Parathyroid adenoma (tissue), 2 donors: Measurements from ENCODE around the gene PPP1CC.

Experiments used
- H2AFZ ChIP-seq: fragments of 300-600 bp; sonication (generic); one replicate; pipeline ENCODE4 v1.7.0; 2017; ENCODE audit warnings: antibody characterized with exemption, mild to moderate bottlenecking
- H3K27ac ChIP-seq: fragments of 300-600 bp; sonication (generic); one replicate; pipeline ENCODE4 v1.7.0; 2017
- H3K27me3 ChIP-seq: fragments of 300-600 bp; sonication (generic); one replicate; pipeline ENCODE4 v1.7.0; 2017; ENCODE audit warnings: low read length; ENCODE audit not compliant: control insufficient read depth, insufficient read depth
- H3K36me3 ChIP-seq: fragments of 300-600 bp; sonication (generic); one replicate; pipeline ENCODE4 v1.7.0; 2017; ENCODE audit warnings: low read length; ENCODE audit not compliant: control insufficient read depth, insufficient read depth
- H3K4me1 ChIP-seq: fragments of 300-600 bp; sonication (generic); one replicate; pipeline ENCODE4 v1.7.0; 2017; ENCODE audit warnings: control low read depth
- H3K4me2 ChIP-seq: fragments of 300-600 bp; sonication (generic); one replicate; pipeline ENCODE4 v1.7.0; 2017; ENCODE audit warnings: low read length
- H3K4me3 ChIP-seq: fragments of 300-600 bp; sonication (generic); one replicate; pipeline ENCODE4 v1.7.0; 2017; ENCODE audit warnings: low read depth, low read length
- H3K79me2 ChIP-seq: fragments of 300-600 bp; sonication (generic); one replicate; pipeline ENCODE4 v1.7.0; 2017; ENCODE audit warnings: control low read depth
- H3K9ac ChIP-seq: fragments of 300-600 bp; sonication (generic); one replicate; pipeline ENCODE4 v1.7.0; 2017; ENCODE audit warnings: mild to moderate bottlenecking
- H3K9me3 ChIP-seq: fragments of 300-600 bp; sonication (generic); one replicate; pipeline ENCODE4 v1.7.0; 2017; ENCODE audit warnings: low read length; ENCODE audit not compliant: control insufficient read depth
- TF ChIP-seq, protein P1 (sequence below): fragments of 300-600 bp; sonication (generic); IDR thresholded peaks from one replicate; pipeline ENCODE4 v1.7.0; 2017; ENCODE audit warnings: antibody characterized with exemption, mild to moderate bottlenecking
- donor health status: primary hyperparathyroidism.

Gene PPP1CC

DNA sequence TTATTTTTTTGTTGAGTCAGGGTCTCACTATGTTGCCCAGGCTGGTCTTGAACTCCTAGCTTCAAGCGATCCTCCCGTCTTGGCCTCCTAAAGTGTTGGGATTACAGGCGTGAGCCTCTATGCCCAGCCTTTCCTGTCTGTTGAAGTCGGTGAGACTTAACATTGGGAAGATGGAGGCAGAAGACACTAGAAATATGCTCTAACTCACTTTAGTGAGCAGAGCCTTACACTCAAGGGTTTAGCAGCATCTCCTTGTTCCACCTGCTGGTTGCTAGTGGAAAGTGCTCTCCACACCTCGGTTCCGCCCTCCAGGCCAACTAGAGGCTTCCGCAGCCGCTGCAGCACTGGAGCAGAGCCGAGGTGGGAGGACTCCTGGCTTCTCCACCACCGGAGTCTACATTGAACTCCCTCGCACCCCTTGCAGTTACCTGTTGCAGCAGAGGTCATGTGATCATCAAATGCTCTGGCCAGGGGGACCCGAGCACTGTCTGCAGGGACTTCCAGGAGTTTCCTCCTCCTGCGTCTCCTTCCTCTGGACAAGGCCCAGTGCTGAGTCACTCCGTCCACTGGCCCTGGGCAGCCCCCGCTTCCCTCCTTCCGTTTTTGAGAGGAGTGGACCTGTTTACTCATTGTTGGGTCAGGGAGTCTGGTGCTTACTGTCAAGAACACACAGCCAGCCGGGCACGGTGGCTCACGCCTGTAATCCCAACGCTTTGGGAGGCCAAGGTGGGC is 44.4 kb downstream of the PPP1CC start:
- TF ChIP-seq, protein P1, sequence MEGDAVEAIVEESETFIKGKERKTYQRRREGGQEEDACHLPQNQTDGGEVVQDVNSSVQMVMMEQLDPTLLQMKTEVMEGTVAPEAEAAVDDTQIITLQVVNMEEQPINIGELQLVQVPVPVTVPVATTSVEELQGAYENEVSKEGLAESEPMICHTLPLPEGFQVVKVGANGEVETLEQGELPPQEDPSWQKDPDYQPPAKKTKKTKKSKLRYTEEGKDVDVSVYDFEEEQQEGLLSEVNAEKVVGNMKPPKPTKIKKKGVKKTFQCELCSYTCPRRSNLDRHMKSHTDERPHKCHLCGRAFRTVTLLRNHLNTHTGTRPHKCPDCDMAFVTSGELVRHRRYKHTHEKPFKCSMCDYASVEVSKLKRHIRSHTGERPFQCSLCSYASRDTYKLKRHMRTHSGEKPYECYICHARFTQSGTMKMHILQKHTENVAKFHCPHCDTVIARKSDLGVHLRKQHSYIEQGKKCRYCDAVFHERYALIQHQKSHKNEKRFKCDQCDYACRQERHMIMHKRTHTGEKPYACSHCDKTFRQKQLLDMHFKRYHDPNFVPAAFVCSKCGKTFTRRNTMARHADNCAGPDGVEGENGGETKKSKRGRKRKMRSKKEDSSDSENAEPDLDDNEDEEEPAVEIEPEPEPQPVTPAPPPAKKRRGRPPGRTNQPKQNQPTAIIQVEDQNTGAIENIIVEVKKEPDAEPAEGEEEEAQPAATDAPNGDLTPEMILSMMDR, result peak; percentile 47
- H3K27me3 ChIP-seq, result no peaks in the 10 kb centered on the region
- H3K9me3 ChIP-seq, result no peaks in the 10 kb centered on the region
- H3K9ac ChIP-seq, result no peak overlapping the region
- H3K27ac ChIP-seq, result no peak overlapping the region
- no peak overlapping the region for H3K4me3 ChIP-seq
- H3K4me2 ChIP-seq, result no peak overlapping the region
- H3K79me2 ChIP-seq, result no peaks in the 10 kb centered on the region
- no peaks in the 10 kb centered on the region for H3K4me1 ChIP-seq
- peak overlapping the region; percentile 13 for H2AFZ ChIP-seq
- H3K36me3 ChIP-seq, result no peaks in the 10 kb centered on the region

GRCh38 chr12:110697236-110697635 is 45.5 kb downstream of the PPP1CC start:
- no peaks in the 10 kb centered on the region for H3K4me1 ChIP-seq
- H3K4me2 ChIP-seq, result no peak overlapping the region

DNA sequence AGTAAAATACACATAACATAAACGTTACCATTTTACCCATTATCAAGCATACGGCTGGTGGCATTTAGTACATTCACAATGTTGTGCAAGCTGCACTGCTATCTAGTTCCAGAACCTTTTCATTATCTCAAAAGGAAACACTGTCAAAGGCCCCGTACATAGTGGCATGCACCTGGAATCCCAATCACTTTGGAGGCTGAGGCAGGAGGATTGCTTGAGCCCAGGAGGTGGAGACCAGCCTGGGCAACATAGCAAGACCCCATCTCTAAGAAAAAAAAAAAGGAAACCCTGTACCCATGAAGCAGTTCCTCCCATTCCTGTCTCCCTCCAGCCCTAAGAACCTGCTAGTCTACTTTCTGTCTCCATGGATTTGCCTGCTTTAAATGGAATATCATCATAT is 46.4 kb downstream of the PPP1CC start:
- TF ChIP-seq, protein P1, result no peak
- Histone ChIP-seq H3K4me3 (no peak overlapping the region), H3K4me1 (no peaks in the 10 kb centered on the region), H3K27ac (no peak overlapping the region), H3K9me3 (no peaks in the 10 kb centered on the region), H2AFZ (no peak overlapping the region), H3K9ac (no peak overlapping the region), H3K36me3 (no peaks in the 10 kb centered on the region), H3K4me2 (no peak overlapping the region), H3K27me3 (no peaks in the 10 kb centered on the region), H3K79me2 (no peaks in the 10 kb centered on the region)

More at GRCh38 chr12:110697236-110697635, 45.5 kb downstream of the PPP1CC start:
- H3K9ac ChIP-seq, result no peak overlapping the region
- H3K79me2 ChIP-seq, result no peaks in the 10 kb centered on the region
- H2AFZ ChIP-seq, result no peak overlapping the region
- H3K9me3 ChIP-seq, result no peaks in the 10 kb centered on the region
- H3K4me3 ChIP-seq, result no peak overlapping the region
- no peaks in the 10 kb centered on the region for H3K36me3 ChIP-seq
- H3K27ac ChIP-seq, result no peak overlapping the region
- TF ChIP-seq, protein P1, result no peak
- no peaks in the 10 kb centered on the region for H3K27me3 ChIP-seq

DNA sequence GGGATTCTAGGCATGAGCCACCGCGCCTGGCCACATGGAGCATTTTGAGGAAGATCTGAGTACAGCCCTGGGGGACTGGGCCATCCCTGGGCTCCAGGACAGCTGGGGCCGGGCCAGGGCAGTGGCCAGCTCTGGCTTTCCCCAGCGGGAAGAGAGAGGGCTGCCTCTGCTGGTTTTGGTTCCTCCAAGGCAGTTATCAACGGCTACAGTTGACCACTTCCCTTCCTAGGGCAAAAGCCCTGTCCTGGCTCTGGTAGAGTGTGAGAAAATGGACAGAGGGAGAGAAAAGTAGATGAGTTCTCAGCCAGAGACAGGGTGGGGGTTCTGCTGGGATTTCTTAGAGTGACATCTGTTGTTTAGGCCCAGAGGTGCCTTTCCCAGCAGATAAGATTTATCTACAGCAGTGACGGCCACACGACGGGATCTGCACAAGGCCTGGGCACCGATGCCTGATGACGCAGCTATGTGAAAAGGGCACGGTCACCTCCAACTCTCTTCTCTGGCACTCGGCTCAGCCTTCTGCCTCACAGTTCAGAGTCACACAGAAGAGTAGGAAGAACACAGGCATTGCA is 48.3 kb downstream of the PPP1CC start:
- no peaks in the 10 kb centered on the region for H3K36me3 ChIP-seq
- no peak overlapping the region for H3K4me3 ChIP-seq
- no peaks in the 10 kb centered on the region for H3K79me2 ChIP-seq
- H2AFZ ChIP-seq, result no peak overlapping the region
- H3K9ac ChIP-seq, result no peak overlapping the region
- H3K4me1 ChIP-seq, result no peaks in the 10 kb centered on the region
- H3K4me2 ChIP-seq, result no peak overlapping the region
- no peak overlapping the region for H3K27ac ChIP-seq
- H3K27me3 ChIP-seq, result no peaks in the 10 kb centered on the region
- no peaks in the 10 kb centered on the region for H3K9me3 ChIP-seq
- TF ChIP-seq, protein P1, result no peak

- no peak overlapping the region for H3K27ac ChIP-seq
Observed at GRCh38 chr12:110693731-110694130, 49.0 kb downstream of the PPP1CC start.

More at GRCh38 chr12:110693731-110694130, 49.0 kb downstream of the PPP1CC start:
- Histone ChIP-seq H3K79me2 (no peaks in the 10 kb centered on the region), H3K4me3 (no peak overlapping the region), H3K27me3 (no peaks in the 10 kb centered on the region), H3K36me3 (no peaks in the 10 kb centered on the region), H3K4me1 (no peaks in the 10 kb centered on the region), H3K4me2 (no peak overlapping the region), H3K9me3 (no peaks in the 10 kb centered on the region), H3K9ac (no peak overlapping the region), H2AFZ (no peak overlapping the region)
- TF ChIP-seq, protein P1, result no peak
